WTC11 (cell line): ENCODE data around the gene BMP8A. TPM values are rescaled to one million over a fixed set of nuclear protein-coding genes. Genes with fewer than 3 reads are reported as not detected.

ENCODE experiments used
- ATAC-seq: fragments of 200-7000 bp; cut with Tn5 transposase; 2 replicates; pipeline ENCODE4 v1.10.0; 2021; ENCODE audit warnings: mild to moderate bottlenecking, moderate library complexity
- CTCF ChIA-PET: fragments of 300-600 bp; sonication (Branson Sonifier 250); formaldehyde crosslinking; loops from one replicate; lab custom pipeline; 2021; ENCODE audit warnings: antibody characterized with exemption; lab: Charles Lee
- POLR2A ChIA-PET: fragments of 350-600 bp; sonication (Branson Sonifier 250); formaldehyde crosslinking; loops from one replicate; lab custom pipeline; 2021; ENCODE audit warnings: antibody characterized with exemption; lab: Charles Lee
- DNase-seq: peaks from one replicate; pipeline ENCODE4 v3.0.0; 2021; ENCODE audit warnings: low spot score
- H3K27ac Mint-ChIP-seq: 2 replicates; pipeline ENCODE4 v1.8.0; 2021; ENCODE audit warnings: mixed read lengths
- H3K27me3 Mint-ChIP-seq: 2 replicates; pipeline ENCODE4 v1.8.0; 2021; ENCODE audit warnings: low read depth, mild to moderate bottlenecking, moderate library complexity, mixed read lengths
- H3K36me3 Mint-ChIP-seq: 2 replicates; pipeline ENCODE4 v1.8.0; 2021; ENCODE audit warnings: mixed read lengths
- H3K4me1 Mint-ChIP-seq: 2 replicates; pipeline ENCODE4 v1.8.0; 2022; ENCODE audit warnings: mixed read lengths
- H3K4me3 Mint-ChIP-seq: 2 replicates; pipeline ENCODE4 v1.8.0; 2021; ENCODE audit warnings: mild to moderate bottlenecking, moderate library complexity, mixed read lengths
- H3K9me3 Mint-ChIP-seq: 2 replicates; pipeline ENCODE4 v1.8.0; 2021; ENCODE audit warnings: mixed read lengths
- CREB1 ChIP-seq: sonication (generic); formaldehyde crosslinking; IDR thresholded peaks from 2 replicates; pipeline ENCODE4 v1.8.0; 2023; ENCODE audit warnings: mild to moderate bottlenecking, missing genetic modification reagents
- FOXK1 ChIP-seq: sonication (generic); formaldehyde crosslinking; IDR thresholded peaks from 2 replicates; pipeline ENCODE4 v1.8.0; 2022; ENCODE audit warnings: mild to moderate bottlenecking, moderate library complexity, missing genetic modification reagents
- FOXP1 ChIP-seq: sonication (generic); formaldehyde crosslinking; IDR thresholded peaks from 2 replicates; pipeline ENCODE4 v1.8.0; 2022; ENCODE audit warnings: missing genetic modification reagents, mild to moderate bottlenecking, moderate library complexity, borderline replicate concordance
- GRHL2 ChIP-seq: fragments of 250-450 bp; sonication (Bioruptor Pico); IDR thresholded peaks from 2 replicates; pipeline ENCODE4 v1.8.0; 2022; ENCODE audit warnings: mild to moderate bottlenecking, moderate library complexity; ENCODE audit not compliant: insufficient replicate concordance, severe bottlenecking
- HMGA2 ChIP-seq: fragments of 250-450 bp; sonication (Bioruptor Pico); IDR thresholded peaks from 2 replicates; pipeline ENCODE4 v1.4.0; 2021; ENCODE audit warnings: mild to moderate bottlenecking, moderate library complexity
- MXD4 ChIP-seq: fragments of 250-450 bp; sonication (Bioruptor Pico); IDR thresholded peaks from 2 replicates; pipeline ENCODE4 v1.8.0; 2021; ENCODE audit warnings: mild to moderate bottlenecking, moderate library complexity, borderline replicate concordance
- NR3C1 ChIP-seq: sonication (generic); formaldehyde crosslinking; conservative IDR thresholded peaks from 2 replicates; pipeline ENCODE4 v1.8.1; 2023; ENCODE audit warnings: low read depth, mild to moderate bottlenecking, missing genetic modification reagents
- RORB ChIP-seq: fragments of 250-450 bp; sonication (Bioruptor Pico); IDR thresholded peaks from 2 replicates; pipeline ENCODE4 v1.9.0; 2021; ENCODE audit warnings: mild to moderate bottlenecking
- SMAD4 ChIP-seq: sonication (generic); formaldehyde crosslinking; IDR thresholded peaks from 2 replicates; pipeline ENCODE4 v1.8.0; 2022; ENCODE audit warnings: mild to moderate bottlenecking, missing genetic modification reagents
- SOX15 ChIP-seq: fragments of 250-450 bp; sonication (Bioruptor Pico); IDR thresholded peaks from 2 replicates; pipeline ENCODE4 v1.9.0; 2021; ENCODE audit warnings: mild to moderate bottlenecking
- ZNF219 ChIP-seq: sonication (generic); formaldehyde crosslinking; IDR thresholded peaks from 2 replicates; pipeline ENCODE4 v1.8.0; 2023; ENCODE audit warnings: missing genetic modification reagents, mild to moderate bottlenecking, borderline replicate concordance
- ZNF396 ChIP-seq: fragments of 250-450 bp; sonication (Bioruptor Pico); IDR thresholded peaks from 2 replicates; pipeline ENCODE4 v1.8.0; 2021; ENCODE audit warnings: mild to moderate bottlenecking, moderate library complexity, borderline replicate concordance
- ZNF423 ChIP-seq: fragments of 250-450 bp; sonication (Bioruptor Pico); IDR thresholded peaks from 2 replicates; pipeline ENCODE4 v2.1.2; 2022; ENCODE audit warnings: mild to moderate bottlenecking, moderate library complexity
- total RNA-seq: library from RNA; stranded (reverse); gene quantifications from 3 replicates; pipeline ENCODE4 v1.2.3, GENCODE V29; 2021
- TF ChIP-seq, protein P1 (sequence below): sonication (generic); formaldehyde crosslinking; IDR thresholded peaks from 2 replicates; pipeline ENCODE4 v1.8.1; 2023; ENCODE audit warnings: mild to moderate bottlenecking, missing genetic modification reagents, moderate library complexity
- TF ChIP-seq, protein P2 (sequence below): fragments of 250-450 bp; sonication (Bioruptor Pico); IDR thresholded peaks from 2 replicates; pipeline ENCODE4 v1.9.0; 2021; ENCODE audit warnings: mild to moderate bottlenecking, borderline replicate concordance
- TF ChIP-seq, protein P3 (sequence below): sonication (generic); formaldehyde crosslinking; conservative IDR thresholded peaks from 2 replicates; pipeline ENCODE4 v1.8.1; 2023; ENCODE audit warnings: mild to moderate bottlenecking, low read depth, missing genetic modification reagents, moderate library complexity
- TF ChIP-seq, protein P4 (sequence below): sonication (generic); formaldehyde crosslinking; IDR thresholded peaks from 2 replicates; pipeline ENCODE4 v1.8.0; 2022; ENCODE audit warnings: mild to moderate bottlenecking, missing genetic modification reagents
- TF ChIP-seq, protein P5 (sequence below): fragments of 250-450 bp; sonication (Bioruptor Pico); IDR thresholded peaks from 2 replicates; pipeline ENCODE4 v1.9.0; 2021; ENCODE audit warnings: moderate library complexity, mild to moderate bottlenecking, inconsistent platforms, borderline replicate concordance

Gene BMP8A
- total RNA-seq, 1 experiment from 2014 or later = 0.94 TPM

DNA sequence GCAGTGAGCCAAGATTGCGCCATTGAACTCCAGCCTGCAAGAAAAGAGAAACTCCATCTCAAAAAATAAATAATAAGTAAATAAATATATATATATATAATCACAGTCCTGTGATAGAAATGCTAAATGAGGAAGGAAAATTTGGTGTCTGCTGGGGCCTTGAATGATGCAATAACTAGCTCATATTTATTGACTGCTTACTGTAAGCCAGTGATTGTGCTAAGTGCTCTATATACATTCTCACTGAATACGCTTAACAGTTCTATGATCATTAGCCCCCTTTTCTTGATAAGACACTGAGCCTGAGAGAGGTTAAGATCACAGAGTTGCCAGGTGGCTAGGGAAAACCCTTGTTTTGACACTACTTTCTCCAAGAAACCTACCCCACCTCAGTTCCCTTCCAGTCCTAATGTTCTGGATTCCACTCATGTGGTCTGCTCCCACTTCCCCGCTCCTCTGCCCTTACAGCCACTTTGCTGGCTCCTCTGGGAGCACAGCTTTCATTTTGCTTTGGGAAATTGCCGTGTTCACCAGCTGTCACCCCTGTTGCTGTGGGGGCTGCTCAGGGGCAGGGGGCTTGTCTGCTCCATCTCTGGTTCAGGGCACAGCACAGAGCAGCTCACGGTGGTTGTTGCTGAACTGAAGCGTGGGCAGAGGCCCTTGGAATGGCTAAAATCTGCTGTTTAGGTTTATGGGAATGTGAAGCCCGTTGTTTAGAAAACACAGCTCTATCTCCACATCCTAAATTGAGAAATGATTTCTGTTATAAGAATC is 2.5 kb upstream of the BMP8A start:
- Mint-ChIP-seq H3K4me1 (peaks cover 5% of the 10 kb centered on the region), H3K27me3 (peaks cover 43% of the 10 kb centered on the region), H3K9me3 (no peaks in the 10 kb centered on the region), H3K4me3 (no peak overlapping the region), H3K36me3 (peaks cover 30% of the 10 kb centered on the region), H3K27ac (no peak overlapping the region)
- ATAC-seq (no peak), DNase-seq (no peak)
- ChIA-PET POLR2A (interaction anchor here (1.0 kb wide), 1 partner anchor 14 kb away, joined by 3 read pairs; no protein-coding TSS in a partner anchor), CTCF (interaction anchor here (1.0 to 6.1 kb wide), 5 partner anchors 50 to 391 kb away, joined by 3 to 38 read pairs (median 4); no protein-coding TSS in a partner anchor)
- TF ChIP-seq FOXP1 (no peak), SMAD4 (CRISPR knock-in tag) (no peak), GRHL2 (no peak), FOXK1 (CRISPR knock-in tag) (no peak), MXD4 (CRISPR knock-in tag) (no peak), CREB1 (CRISPR knock-in tag) (no peak), RORB (CRISPR knock-in tag) (no peak), ZNF423 (CRISPR knock-in tag) (no peak), NR3C1 (CRISPR knock-in tag) (no peak), ZNF396 (CRISPR knock-in tag) (no peak), ZNF219 (CRISPR knock-in tag) (no peak), HMGA2 (no peak), SOX15 (CRISPR knock-in tag) (no peak)
- TF ChIP-seq, protein P1, sequence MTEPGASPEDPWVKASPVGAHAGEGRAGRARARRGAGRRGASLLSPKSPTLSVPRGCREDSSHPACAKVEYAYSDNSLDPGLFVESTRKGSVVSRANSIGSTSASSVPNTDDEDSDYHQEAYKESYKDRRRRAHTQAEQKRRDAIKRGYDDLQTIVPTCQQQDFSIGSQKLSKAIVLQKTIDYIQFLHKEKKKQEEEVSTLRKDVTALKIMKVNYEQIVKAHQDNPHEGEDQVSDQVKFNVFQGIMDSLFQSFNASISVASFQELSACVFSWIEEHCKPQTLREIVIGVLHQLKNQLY (CRISPR knock-in tag) = no peak
- TF ChIP-seq, protein P2, sequence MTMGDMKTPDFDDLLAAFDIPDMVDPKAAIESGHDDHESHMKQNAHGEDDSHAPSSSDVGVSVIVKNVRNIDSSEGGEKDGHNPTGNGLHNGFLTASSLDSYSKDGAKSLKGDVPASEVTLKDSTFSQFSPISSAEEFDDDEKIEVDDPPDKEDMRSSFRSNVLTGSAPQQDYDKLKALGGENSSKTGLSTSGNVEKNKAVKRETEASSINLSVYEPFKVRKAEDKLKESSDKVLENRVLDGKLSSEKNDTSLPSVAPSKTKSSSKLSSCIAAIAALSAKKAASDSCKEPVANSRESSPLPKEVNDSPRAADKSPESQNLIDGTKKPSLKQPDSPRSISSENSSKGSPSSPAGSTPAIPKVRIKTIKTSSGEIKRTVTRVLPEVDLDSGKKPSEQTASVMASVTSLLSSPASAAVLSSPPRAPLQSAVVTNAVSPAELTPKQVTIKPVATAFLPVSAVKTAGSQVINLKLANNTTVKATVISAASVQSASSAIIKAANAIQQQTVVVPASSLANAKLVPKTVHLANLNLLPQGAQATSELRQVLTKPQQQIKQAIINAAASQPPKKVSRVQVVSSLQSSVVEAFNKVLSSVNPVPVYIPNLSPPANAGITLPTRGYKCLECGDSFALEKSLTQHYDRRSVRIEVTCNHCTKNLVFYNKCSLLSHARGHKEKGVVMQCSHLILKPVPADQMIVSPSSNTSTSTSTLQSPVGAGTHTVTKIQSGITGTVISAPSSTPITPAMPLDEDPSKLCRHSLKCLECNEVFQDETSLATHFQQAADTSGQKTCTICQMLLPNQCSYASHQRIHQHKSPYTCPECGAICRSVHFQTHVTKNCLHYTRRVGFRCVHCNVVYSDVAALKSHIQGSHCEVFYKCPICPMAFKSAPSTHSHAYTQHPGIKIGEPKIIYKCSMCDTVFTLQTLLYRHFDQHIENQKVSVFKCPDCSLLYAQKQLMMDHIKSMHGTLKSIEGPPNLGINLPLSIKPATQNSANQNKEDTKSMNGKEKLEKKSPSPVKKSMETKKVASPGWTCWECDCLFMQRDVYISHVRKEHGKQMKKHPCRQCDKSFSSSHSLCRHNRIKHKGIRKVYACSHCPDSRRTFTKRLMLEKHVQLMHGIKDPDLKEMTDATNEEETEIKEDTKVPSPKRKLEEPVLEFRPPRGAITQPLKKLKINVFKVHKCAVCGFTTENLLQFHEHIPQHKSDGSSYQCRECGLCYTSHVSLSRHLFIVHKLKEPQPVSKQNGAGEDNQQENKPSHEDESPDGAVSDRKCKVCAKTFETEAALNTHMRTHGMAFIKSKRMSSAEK (CRISPR knock-in tag) = no peak
- TF ChIP-seq, protein P3, sequence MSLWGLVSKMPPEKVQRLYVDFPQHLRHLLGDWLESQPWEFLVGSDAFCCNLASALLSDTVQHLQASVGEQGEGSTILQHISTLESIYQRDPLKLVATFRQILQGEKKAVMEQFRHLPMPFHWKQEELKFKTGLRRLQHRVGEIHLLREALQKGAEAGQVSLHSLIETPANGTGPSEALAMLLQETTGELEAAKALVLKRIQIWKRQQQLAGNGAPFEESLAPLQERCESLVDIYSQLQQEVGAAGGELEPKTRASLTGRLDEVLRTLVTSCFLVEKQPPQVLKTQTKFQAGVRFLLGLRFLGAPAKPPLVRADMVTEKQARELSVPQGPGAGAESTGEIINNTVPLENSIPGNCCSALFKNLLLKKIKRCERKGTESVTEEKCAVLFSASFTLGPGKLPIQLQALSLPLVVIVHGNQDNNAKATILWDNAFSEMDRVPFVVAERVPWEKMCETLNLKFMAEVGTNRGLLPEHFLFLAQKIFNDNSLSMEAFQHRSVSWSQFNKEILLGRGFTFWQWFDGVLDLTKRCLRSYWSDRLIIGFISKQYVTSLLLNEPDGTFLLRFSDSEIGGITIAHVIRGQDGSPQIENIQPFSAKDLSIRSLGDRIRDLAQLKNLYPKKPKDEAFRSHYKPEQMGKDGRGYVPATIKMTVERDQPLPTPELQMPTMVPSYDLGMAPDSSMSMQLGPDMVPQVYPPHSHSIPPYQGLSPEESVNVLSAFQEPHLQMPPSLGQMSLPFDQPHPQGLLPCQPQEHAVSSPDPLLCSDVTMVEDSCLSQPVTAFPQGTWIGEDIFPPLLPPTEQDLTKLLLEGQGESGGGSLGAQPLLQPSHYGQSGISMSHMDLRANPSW (CRISPR knock-in tag) = no peak
- TF ChIP-seq, protein P4, sequence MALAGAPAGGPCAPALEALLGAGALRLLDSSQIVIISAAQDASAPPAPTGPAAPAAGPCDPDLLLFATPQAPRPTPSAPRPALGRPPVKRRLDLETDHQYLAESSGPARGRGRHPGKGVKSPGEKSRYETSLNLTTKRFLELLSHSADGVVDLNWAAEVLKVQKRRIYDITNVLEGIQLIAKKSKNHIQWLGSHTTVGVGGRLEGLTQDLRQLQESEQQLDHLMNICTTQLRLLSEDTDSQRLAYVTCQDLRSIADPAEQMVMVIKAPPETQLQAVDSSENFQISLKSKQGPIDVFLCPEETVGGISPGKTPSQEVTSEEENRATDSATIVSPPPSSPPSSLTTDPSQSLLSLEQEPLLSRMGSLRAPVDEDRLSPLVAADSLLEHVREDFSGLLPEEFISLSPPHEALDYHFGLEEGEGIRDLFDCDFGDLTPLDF (CRISPR knock-in tag) = no peak
- TF ChIP-seq, protein P5, sequence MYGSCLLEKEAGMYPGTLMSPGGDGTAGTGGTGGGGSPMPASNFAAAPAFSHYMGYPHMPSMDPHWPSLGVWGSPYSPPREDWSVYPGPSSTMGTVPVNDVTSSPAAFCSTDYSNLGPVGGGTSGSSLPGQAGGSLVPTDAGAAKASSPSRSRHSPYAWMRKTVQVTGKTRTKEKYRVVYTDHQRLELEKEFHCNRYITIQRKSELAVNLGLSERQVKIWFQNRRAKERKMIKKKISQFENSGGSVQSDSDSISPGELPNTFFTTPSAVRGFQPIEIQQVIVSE (CRISPR knock-in tag) = no peak
